Caco-2 (cell line): ENCODE results near the gene ADAM12. TPM values are rescaled to one million over a fixed set of nuclear protein-coding genes. Genes with fewer than 3 reads are reported as not detected.

Source experiments
- BruUV-seq: library from RNA; stranded (reverse); fragments of 400-500 nt; replicated peaks from 2 replicates; lab custom pipeline; 2021; lab: Mats Ljungman, UMichigan
- CTCF ChIA-PET: fragments of 300-600 bp; sonication (Branson Sonifier 250); formaldehyde crosslinking; loops from one replicate; lab custom pipeline; 2022; ENCODE audit warnings: antibody characterized with exemption; lab: Charles Lee
- POLR2A ChIA-PET: fragments of 300-600 bp; sonication (Branson Sonifier 250); formaldehyde crosslinking; loops from one replicate; lab custom pipeline; 2022; ENCODE audit warnings: antibody characterized with exemption; lab: Charles Lee
- DNase-seq, 2 experiments: peaks; one replicate each; pipeline versions ENCODE4 v3.0.0 to v3.0.0-alpha.2; 2020 to 2022
- H3K27me3 ChIP-seq: replicated peaks from 2 replicates; pipeline ENCODE4 v1.6.0; 2011; ENCODE audit warnings: low read length; ENCODE audit not compliant: control insufficient read depth, insufficient read depth
- H3K36me3 ChIP-seq: 2 replicates; pipeline ENCODE4 v1.5.1; 2011; ENCODE audit warnings: low read length; ENCODE audit not compliant: control insufficient read depth, insufficient read depth
- H3K4me1 ChIP-seq: fragments of 250-450 bp; sonication (Bioruptor Pico); 2 replicates; pipeline ENCODE4 v1.5.1; 2020; ENCODE audit warnings: mild to moderate bottlenecking
- H3K4me3 ChIP-seq: 2 replicates; pipeline ENCODE4 v1.5.1; 2011; ENCODE audit warnings: low read depth, mild to moderate bottlenecking, control low read depth, low read length
- H3K9me3 ChIP-seq: fragments of 250-450 bp; sonication (Bioruptor Pico); 2 replicates; pipeline ENCODE4 v1.5.1; 2020; ENCODE audit warnings: mild to moderate bottlenecking, moderate library complexity
- H3K27ac Mint-ChIP-seq: one replicate; pipeline ENCODE4 v1.8.0; 2022; ENCODE audit warnings: mixed read lengths; ENCODE audit not compliant: unreplicated experiment
- H3K27me3 Mint-ChIP-seq: one replicate; pipeline ENCODE4 v1.8.0; 2022; ENCODE audit warnings: mixed read lengths; ENCODE audit not compliant: insufficient read depth, unreplicated experiment
- H3K36me3 Mint-ChIP-seq: one replicate; pipeline ENCODE4 v1.8.0; 2022; ENCODE audit warnings: mild to moderate bottlenecking, mixed read lengths; ENCODE audit not compliant: insufficient read depth, unreplicated experiment
- H3K4me1 Mint-ChIP-seq: one replicate; pipeline ENCODE4 v1.8.0; 2022; ENCODE audit warnings: low read depth, mixed read lengths; ENCODE audit not compliant: unreplicated experiment
- H3K4me3 Mint-ChIP-seq: one replicate; pipeline ENCODE4 v1.8.0; 2022; ENCODE audit warnings: mild to moderate bottlenecking, moderate library complexity, mixed read lengths; ENCODE audit not compliant: unreplicated experiment
- H3K9me3 Mint-ChIP-seq: one replicate; pipeline ENCODE4 v1.8.0; 2022; ENCODE audit warnings: mixed read lengths; ENCODE audit not compliant: unreplicated experiment
- intact Hi-C: fragments of 100-400 bp; cut with micrococcal nuclease; formaldehyde crosslinking; loops from one replicate; pipeline ENCODE4 v1.10.0; 2022; ENCODE audit not compliant: unreplicated experiment
- total RNA-seq: library from RNA; stranded (reverse); gene quantifications from 2 replicates; pipeline ENCODE4 v1.2.3, GENCODE V29; 2022
- TF ChIP-seq, protein P1 (sequence below), 2 experiments: fragments of 200-600 bp in 1 of 2; IDR thresholded peaks; 1 replicate in 1 of 2; 2 replicates in 1 of 2; pipeline versions ENCODE4 v1.5.1 to v1.8.0; 2011 to 2022; ENCODE audit warnings: antibody characterized with exemption in 1 of 2, control low read depth in 1 of 2, inconsistent platforms in 1 of 2, low read depth in 1 of 2, low read length in 1 of 2, mild to moderate bottlenecking in 1 of 2, moderate library complexity in 1 of 2; ENCODE audit not compliant: insufficient read depth in 1 of 2, severe bottlenecking in 1 of 2, unreplicated experiment in 1 of 2

The ADAM12 gene
- total RNA-seq, 1 experiment from 2014 or later = not detected

DNA sequence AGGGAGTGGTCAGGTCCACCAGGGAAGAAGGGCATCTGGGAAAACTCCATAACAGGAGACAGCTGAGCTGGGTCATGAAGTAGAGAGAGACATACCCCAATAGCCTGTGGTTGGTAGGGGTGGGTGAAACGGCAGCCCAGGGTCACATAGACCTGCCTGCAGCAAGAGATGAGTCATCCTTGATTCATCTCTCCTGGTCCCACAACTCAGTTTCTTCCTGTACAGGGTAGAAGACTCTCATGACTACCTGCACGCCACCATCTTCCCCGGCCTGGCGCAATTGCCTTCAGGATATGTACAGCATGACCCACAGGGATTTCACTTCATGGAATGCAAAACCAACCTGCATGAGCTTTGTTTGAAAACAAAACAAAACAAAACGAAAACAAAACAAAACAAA lies 45.1 kb upstream of the ADAM12 start:
- Mint-ChIP-seq H3K27ac (no peak overlapping the region), H3K4me3 (no peak overlapping the region), H3K27me3 (peaks cover 5% of the 10 kb centered on the region), H3K4me1 (no peaks in the 10 kb centered on the region), H3K9me3 (no peaks in the 10 kb centered on the region), H3K36me3 (no peaks in the 10 kb centered on the region)
- Histone ChIP-seq H3K4me3 (no peak overlapping the region), H3K36me3 (no peaks in the 10 kb centered on the region), H3K4me1 (no peaks in the 10 kb centered on the region), H3K9me3 (no peaks in the 10 kb centered on the region), H3K27me3 (no peaks in the 10 kb centered on the region)
- no TSS peak for BruUV-seq
- TF ChIP-seq, protein P1, sequence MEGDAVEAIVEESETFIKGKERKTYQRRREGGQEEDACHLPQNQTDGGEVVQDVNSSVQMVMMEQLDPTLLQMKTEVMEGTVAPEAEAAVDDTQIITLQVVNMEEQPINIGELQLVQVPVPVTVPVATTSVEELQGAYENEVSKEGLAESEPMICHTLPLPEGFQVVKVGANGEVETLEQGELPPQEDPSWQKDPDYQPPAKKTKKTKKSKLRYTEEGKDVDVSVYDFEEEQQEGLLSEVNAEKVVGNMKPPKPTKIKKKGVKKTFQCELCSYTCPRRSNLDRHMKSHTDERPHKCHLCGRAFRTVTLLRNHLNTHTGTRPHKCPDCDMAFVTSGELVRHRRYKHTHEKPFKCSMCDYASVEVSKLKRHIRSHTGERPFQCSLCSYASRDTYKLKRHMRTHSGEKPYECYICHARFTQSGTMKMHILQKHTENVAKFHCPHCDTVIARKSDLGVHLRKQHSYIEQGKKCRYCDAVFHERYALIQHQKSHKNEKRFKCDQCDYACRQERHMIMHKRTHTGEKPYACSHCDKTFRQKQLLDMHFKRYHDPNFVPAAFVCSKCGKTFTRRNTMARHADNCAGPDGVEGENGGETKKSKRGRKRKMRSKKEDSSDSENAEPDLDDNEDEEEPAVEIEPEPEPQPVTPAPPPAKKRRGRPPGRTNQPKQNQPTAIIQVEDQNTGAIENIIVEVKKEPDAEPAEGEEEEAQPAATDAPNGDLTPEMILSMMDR (IDR thresholded peaks at IDR 0.05; ENCODE audit: insufficient read depth in 1 of 2, low read depth in 1 of 2, low read length in 1 of 2, severe bottlenecking in 1 of 2, unreplicated experiment in 1 of 2) = no peak
- CTCF ChIA-PET = no interaction called here
- DNase-seq = no peak
- POLR2A ChIA-PET = no interaction called here
- intact Hi-C loops = no loop called here

DNA sequence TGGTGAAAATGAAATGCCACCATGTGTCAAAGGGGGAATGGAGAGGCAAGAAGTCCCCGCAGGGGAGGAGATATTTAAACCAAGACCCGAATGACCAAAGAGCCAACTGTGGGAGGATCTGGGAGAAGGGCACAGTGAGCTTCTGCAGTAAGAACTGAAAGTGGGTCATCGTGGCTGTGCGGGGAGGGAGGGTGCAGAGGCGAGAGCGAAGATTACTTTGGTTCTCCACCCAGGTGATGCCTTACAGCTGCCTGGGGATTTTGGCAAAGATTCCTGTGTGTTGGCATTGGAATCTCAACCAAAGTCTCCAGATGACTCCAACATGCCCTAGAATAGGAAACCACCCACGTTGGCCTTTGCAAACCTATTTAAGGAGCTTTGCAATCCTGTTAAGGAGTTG lies 44.2 kb upstream of the ADAM12 start:
- intact Hi-C loops = no loop called here
- no peak overlapping the region for H3K4me3 ChIP-seq
- no peaks in the 10 kb centered on the region for H3K4me1 ChIP-seq
- H3K9me3 ChIP-seq = no peaks in the 10 kb centered on the region
- ChIA-PET POLR2A (no interaction called here), CTCF (no interaction called here)
- Mint-ChIP-seq H3K9me3 (no peaks in the 10 kb centered on the region), H3K27ac (no peak overlapping the region), H3K27me3 (peaks cover 5% of the 10 kb centered on the region), H3K36me3 (no peaks in the 10 kb centered on the region), H3K4me3 (no peak overlapping the region), H3K4me1 (no peaks in the 10 kb centered on the region)
- H3K27me3 ChIP-seq = no peaks in the 10 kb centered on the region
- TF ChIP-seq, protein P1 (IDR thresholded peaks at IDR 0.05; ENCODE audit: insufficient read depth in 1 of 2, low read depth in 1 of 2, low read length in 1 of 2, severe bottlenecking in 1 of 2, unreplicated experiment in 1 of 2) = no peak
- no TSS peak for BruUV-seq
- DNase-seq = no peak
- H3K36me3 ChIP-seq = no peaks in the 10 kb centered on the region

DNA sequence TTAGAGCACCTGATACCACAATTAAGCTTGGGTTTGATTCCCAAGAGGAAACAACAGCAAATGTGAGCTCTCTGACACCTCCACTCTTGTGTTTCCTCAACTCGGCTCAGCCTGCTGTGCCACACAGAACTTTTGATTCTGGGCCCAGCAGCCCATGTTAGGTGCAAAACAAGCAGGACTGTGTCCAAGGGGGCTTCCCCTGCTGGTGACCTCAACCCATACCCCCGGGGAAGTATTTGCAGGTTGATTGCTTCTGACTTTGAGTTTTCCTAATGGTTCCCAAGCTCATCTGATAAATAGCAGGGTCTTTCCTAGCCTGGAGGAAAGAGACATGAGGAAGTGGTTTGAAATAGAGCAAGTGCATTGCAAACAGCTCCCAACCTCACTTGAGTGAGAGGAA lies 43.5 kb upstream of the ADAM12 start:
- no TSS peak for BruUV-seq
- Histone ChIP-seq H3K9me3 (no peaks in the 10 kb centered on the region), H3K36me3 (no peaks in the 10 kb centered on the region), H3K4me3 (no peak overlapping the region), H3K27me3 (no peaks in the 10 kb centered on the region), H3K4me1 (no peaks in the 10 kb centered on the region)
- DNase-seq = no peak
- TF ChIP-seq, protein P1 (IDR thresholded peaks at IDR 0.05; ENCODE audit: insufficient read depth in 1 of 2, low read depth in 1 of 2, low read length in 1 of 2, severe bottlenecking in 1 of 2, unreplicated experiment in 1 of 2) = no peak
- H3K36me3 Mint-ChIP-seq = no peaks in the 10 kb centered on the region
- H3K27me3 Mint-ChIP-seq = peaks cover 5% of the 10 kb centered on the region
- intact Hi-C loops = no loop called here
- no peaks in the 10 kb centered on the region for H3K9me3 Mint-ChIP-seq
- ChIA-PET CTCF (no interaction called here), POLR2A (no interaction called here)
- no peaks in the 10 kb centered on the region for H3K4me1 Mint-ChIP-seq
- H3K27ac Mint-ChIP-seq = no peak overlapping the region
- no peak overlapping the region for H3K4me3 Mint-ChIP-seq
